Uterus (tissue), 4 donors: ENCODE measurements around the gene ZNRD2. TPM values are rescaled to one million over a fixed set of nuclear protein-coding genes. Genes with fewer than 3 reads are reported as not detected.

ENCODE experiments used
- DNase-seq, 2 donors: peaks; one replicate each; pipeline ENCODE4 v3.0.0-alpha.2; 2019 to 2020
- H3K27ac ChIP-seq, 2 donors: fragments of 200-600 bp; sonication (generic); 1 replicate in 1 of 2; 2 replicates in 1 of 2; pipeline ENCODE4 v1.5.1; 2016 to 2018
- H3K27me3 ChIP-seq, 2 donors: fragments of 200-600 bp; sonication (generic); one replicate each; pipeline ENCODE4 v1.5.1; 2018 to 2019; ENCODE audit warnings: control low read depth in 1 of 2
- H3K36me3 ChIP-seq, 2 donors: fragments of 200-600 bp; sonication (generic); one replicate each; pipeline ENCODE4 v1.5.1; 2019; ENCODE audit warnings: control low read depth in 1 of 2
- H3K4me1 ChIP-seq, 2 donors: fragments of 200-600 bp; sonication (generic); one replicate each; pipeline ENCODE4 v1.5.1; 2018 to 2019; ENCODE audit warnings: control low read depth in 1 of 2
- H3K4me3 ChIP-seq, 2 donors: fragments of 200-600 bp; sonication (generic); 1 replicate in 1 of 2; 2 replicates in 1 of 2; pipeline ENCODE4 v1.5.1; 2018 to 2019; ENCODE audit warnings: mild to moderate bottlenecking in 1 of 2
- H3K9me3 ChIP-seq, 2 donors: fragments of 200-600 bp; sonication (generic); one replicate each; pipeline ENCODE4 v1.5.1; 2019; ENCODE audit warnings: control low read depth in 1 of 2
- CTCF ChIP-seq, 4 experiments: fragments of 200-600 bp in 2 of 4; fragments of 450-650 bp in 2 of 4; sonication (generic) in 2 of 4; IDR thresholded peaks; one replicate each; pipeline ENCODE4 v1.5.1; 2016 to 2019; ENCODE audit warnings: antibody characterized with exemption in 4 of 4, mild to moderate bottlenecking in 2 of 4, moderate library complexity in 1 of 4
- POLR2A ChIP-seq, 2 donors: fragments of 450-650 bp; IDR thresholded peaks; one replicate each; pipeline ENCODE4 v1.6.1; 2016; ENCODE audit warnings: antibody characterized with exemption in 2 of 2, mild to moderate bottlenecking in 1 of 2, moderate library complexity in 1 of 2
- intact Hi-C: fragments of 100-400 bp; cut with DNase I; formaldehyde crosslinking; loops from one replicate; pipeline ENCODE4 v1.15.1; 2023; ENCODE audit warnings: low total_unique reads
- total RNA-seq, 4 donors: library from RNA; depleted of rRNA in 3 of 4; stranded (reverse); fragments of >200 nt in 3 of 4; gene quantifications; one replicate each; pipeline versions ENCODE4 v1.1.0 to v1.2.4, GENCODE V29; 2014 to 2023
- donor health status: DM: yes; HTN: yes; CAD: no.

ZNRD2 gene
- total RNA-seq, 4 donors from 2014 or later = 12.3 to 42.6 (median 31.6) TPM

GRCh38 chr11:65529475-65530156, 40.7 kb upstream of the ZNRD2 start:
- no peaks in the 10 kb centered on the region for H3K36me3 ChIP-seq
- H3K27ac ChIP-seq = no peak overlapping the region

GRCh38 chr11:65530157-65530496, 40.1 kb upstream of the ZNRD2 start:
- no peaks in the 10 kb centered on the region for H3K36me3 ChIP-seq
- intact Hi-C loops = loop anchor here (10.0 kb wide), 1 partner anchor 55 kb away; no protein-coding TSS in a partner anchor

More at GRCh38 chr11:65529475-65530156, 40.7 kb upstream of the ZNRD2 start:
- Histone ChIP-seq H3K4me1 (peaks cover 0 to 10% of the 10 kb centered on the region in 2 donors), H3K9me3 (no peaks in the 10 kb centered on the region), H3K4me3 (no peak overlapping the region), H3K27me3 (no peaks in the 10 kb centered on the region)
- TF ChIP-seq POLR2A (IDR thresholded peaks at IDR 0.05) = no peak
- no peak for TF ChIP-seq CTCF (IDR thresholded peaks at IDR 0.05)
- intact Hi-C loops = loop anchor here (10.0 kb wide), 1 partner anchor 55 kb away; no protein-coding TSS in a partner anchor
- DNase-seq = no peak

GRCh38 chr11:65532388-65533064, 37.8 kb upstream of the ZNRD2 start:
- no peaks in the 10 kb centered on the region for H3K27me3 ChIP-seq
- no peaks in the 10 kb centered on the region for H3K9me3 ChIP-seq
- no peak overlapping the region for H3K27ac ChIP-seq
- no peak overlapping the region for H3K4me3 ChIP-seq
- TF ChIP-seq POLR2A (IDR thresholded peaks at IDR 0.05) (no peak), CTCF (IDR thresholded peaks at IDR 0.05) (no peak)
- DNase-seq = no peak
- H3K36me3 ChIP-seq = no peaks in the 10 kb centered on the region
- intact Hi-C loops = loop anchor here (10.0 kb wide), 1 partner anchor 52 kb away; no protein-coding TSS in a partner anchor
- no peaks in the 10 kb centered on the region for H3K4me1 ChIP-seq

More at GRCh38 chr11:65530157-65530496, 40.1 kb upstream of the ZNRD2 start:
- no peak for DNase-seq
- H3K9me3 ChIP-seq = no peaks in the 10 kb centered on the region
- H3K4me1 ChIP-seq = peaks cover 0 to 10% of the 10 kb centered on the region in 2 donors
- no peaks in the 10 kb centered on the region for H3K27me3 ChIP-seq
- TF ChIP-seq POLR2A (IDR thresholded peaks at IDR 0.05) (no peak), CTCF (IDR thresholded peaks at IDR 0.05) (no peak)
- no peak overlapping the region for H3K27ac ChIP-seq
- H3K4me3 ChIP-seq = no peak overlapping the region

GRCh38 chr11:65535102-65535501, 35.2 kb upstream of the ZNRD2 start:
- no peak overlapping the region for H3K27ac ChIP-seq
- no peaks in the 10 kb centered on the region for H3K36me3 ChIP-seq
- no peaks in the 10 kb centered on the region for H3K9me3 ChIP-seq
- intact Hi-C loops = loop anchor here (10.0 kb wide), 1 partner anchor 50 kb away; no protein-coding TSS in a partner anchor
- TF ChIP-seq CTCF (IDR thresholded peaks at IDR 0.05) (no peak), POLR2A (IDR thresholded peaks at IDR 0.05) (no peak)
- no peak overlapping the region for H3K4me3 ChIP-seq
- peaks cover 0 to 6% of the 10 kb centered on the region in 2 donors for H3K4me1 ChIP-seq
- DNase-seq = no peak
- no peaks in the 10 kb centered on the region for H3K27me3 ChIP-seq
